Neural progenitor cell (in vitro differentiated cells): ENCODE measurements around the gene TMEM100.

ENCODE experiments used
- EZH2 ChIP-seq: fragments of 200-600 bp; sonication (generic); IDR thresholded peaks from 2 replicates; pipeline ENCODE4 v1.6.1; 2017; ENCODE audit warnings: antibody characterized with exemption, mild to moderate bottlenecking, moderate library complexity
- EZH2phosphoT487 ChIP-seq: fragments of 200-600 bp; sonication (generic); IDR thresholded peaks from 2 replicates; pipeline ENCODE4 v1.6.1; 2017; ENCODE audit warnings: antibody characterized with exemption
- TF ChIP-seq, protein P1 (sequence below): fragments of 200-600 bp; sonication (generic); IDR thresholded peaks from 2 replicates; pipeline ENCODE4 v1.5.1; 2017; ENCODE audit warnings: antibody characterized with exemption, mild to moderate bottlenecking

GRCh38 chr17:55702150-55702549, 20.5 kb downstream of the TMEM100 start:
- TF ChIP-seq, protein P1, sequence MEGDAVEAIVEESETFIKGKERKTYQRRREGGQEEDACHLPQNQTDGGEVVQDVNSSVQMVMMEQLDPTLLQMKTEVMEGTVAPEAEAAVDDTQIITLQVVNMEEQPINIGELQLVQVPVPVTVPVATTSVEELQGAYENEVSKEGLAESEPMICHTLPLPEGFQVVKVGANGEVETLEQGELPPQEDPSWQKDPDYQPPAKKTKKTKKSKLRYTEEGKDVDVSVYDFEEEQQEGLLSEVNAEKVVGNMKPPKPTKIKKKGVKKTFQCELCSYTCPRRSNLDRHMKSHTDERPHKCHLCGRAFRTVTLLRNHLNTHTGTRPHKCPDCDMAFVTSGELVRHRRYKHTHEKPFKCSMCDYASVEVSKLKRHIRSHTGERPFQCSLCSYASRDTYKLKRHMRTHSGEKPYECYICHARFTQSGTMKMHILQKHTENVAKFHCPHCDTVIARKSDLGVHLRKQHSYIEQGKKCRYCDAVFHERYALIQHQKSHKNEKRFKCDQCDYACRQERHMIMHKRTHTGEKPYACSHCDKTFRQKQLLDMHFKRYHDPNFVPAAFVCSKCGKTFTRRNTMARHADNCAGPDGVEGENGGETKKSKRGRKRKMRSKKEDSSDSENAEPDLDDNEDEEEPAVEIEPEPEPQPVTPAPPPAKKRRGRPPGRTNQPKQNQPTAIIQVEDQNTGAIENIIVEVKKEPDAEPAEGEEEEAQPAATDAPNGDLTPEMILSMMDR: no peak
- no peak for TF ChIP-seq EZH2phosphoT487
- TF ChIP-seq EZH2: no peak
